Endodermal cell (in vitro differentiated cells): ENCODE data around the gene NDUFV1. TPM values are rescaled to one million over a fixed set of nuclear protein-coding genes. Genes with fewer than 3 reads are reported as not detected.

ENCODE experiments used
- DNase-seq: peaks from one replicate; pipeline ENCODE4 v3.0.0-alpha.2; 2017
- H3K27ac ChIP-seq: 2 replicates; pipeline ENCODE4 v1.5.1; 2013; ENCODE audit warnings: mild to moderate bottlenecking, low read depth, low read length, moderate library complexity
- H3K27me3 ChIP-seq: 2 replicates; pipeline ENCODE4 v1.6.1; 2013; ENCODE audit warnings: mild to moderate bottlenecking, low read length, moderate library complexity; ENCODE audit not compliant: insufficient read depth, control insufficient read depth, poor library complexity, severe bottlenecking
- H3K36me3 ChIP-seq: 2 replicates; pipeline ENCODE4 v1.7.0; 2013; ENCODE audit warnings: mild to moderate bottlenecking, low read length, moderate library complexity; ENCODE audit not compliant: control insufficient read depth, insufficient read depth
- H3K4me1 ChIP-seq: one replicate; pipeline ENCODE4 v1.7.0; 2013; ENCODE audit warnings: low read length; ENCODE audit not compliant: control insufficient read depth, insufficient read depth
- H3K4me3 ChIP-seq: 2 replicates; pipeline ENCODE4 v1.5.1; 2013; ENCODE audit warnings: mild to moderate bottlenecking, low read length, moderate library complexity
- H3K9ac ChIP-seq: 2 replicates; pipeline ENCODE4 v1.6.1; 2013; ENCODE audit warnings: mild to moderate bottlenecking, low read length, moderate library complexity; ENCODE audit not compliant: poor library complexity, severe bottlenecking; ENCODE audit errors: extremely low read depth
- H3K9me3 ChIP-seq: 2 replicates; pipeline ENCODE4 v1.6.1; 2013; ENCODE audit warnings: mild to moderate bottlenecking, low read length, moderate library complexity; ENCODE audit not compliant: control insufficient read depth
- H3K27ac Mint-ChIP-seq: 2 replicates; pipeline ENCODE4 v1.8.0; 2020; ENCODE audit warnings: mixed read lengths
- H3K27me3 Mint-ChIP-seq: 2 replicates; pipeline ENCODE4 v1.8.0; 2021; ENCODE audit warnings: mild to moderate bottlenecking, mixed read lengths; ENCODE audit not compliant: insufficient read depth
- H3K36me3 Mint-ChIP-seq: 2 replicates; pipeline ENCODE4 v1.8.0; 2020; ENCODE audit warnings: low read depth, mixed read lengths
- H3K4me1 Mint-ChIP-seq: 2 replicates; pipeline ENCODE4 v1.8.0; 2020; ENCODE audit warnings: mixed read lengths
- H3K4me3 Mint-ChIP-seq: 2 replicates; pipeline ENCODE4 v1.8.0; 2020; ENCODE audit warnings: mild to moderate bottlenecking, moderate library complexity, mixed read lengths
- H3K9me3 Mint-ChIP-seq: 2 replicates; pipeline ENCODE4 v1.8.0; 2020; ENCODE audit warnings: mild to moderate bottlenecking, mixed read lengths
- CTCF ChIP-seq: fragments of 200-600 bp; sonication (generic); conservative IDR thresholded peaks from 2 replicates; pipeline ENCODE4 v1.5.0; 2021; ENCODE audit warnings: antibody characterized with exemption, mild to moderate bottlenecking
- WGBS, 2 experiments: methylation state at CpG; one replicate each; pipeline versions ENCODE4 v1.1.5 to v1.1.7; 2013; ENCODE audit warnings: missing lambda C conversion rate in 2 of 2, mixed read lengths in 1 of 2; ENCODE audit not compliant: insufficient coverage in 1 of 2, insufficient read length in 1 of 2; 5-methylcytosine and 5-hydroxymethylcytosine counted together
- total RNA-seq, 2 donors: library from RNA; stranded (reverse); fragmentation: NEBNext Ultra II Directional in 1 of 2; extraction: Animal tissue kit (Norgen Biotek cat#: 25700) in 1 of 2; gene quantifications; 2 replicates in 1 of 2; 3 replicates in 1 of 2; pipeline ENCODE4 v1.2.1, GENCODE V29; 2021

Gene NDUFV1
- total RNA-seq, 2 donors from 2014 or later = 135 to 160 TPM

GRCh38 chr11:67584881-67585873, 21.6 kb upstream of the NDUFV1 start:
- 86 to 92% methylated on average over 12 to 21 of the region's 21 CpGs for WGBS, 2 experiments
- no peak overlapping the region for H3K27ac ChIP-seq
- H3K4me3 Mint-ChIP-seq = peak overlapping the region; percentile 86

GRCh38 chr11:67585911-67586310, 20.8 kb upstream of the NDUFV1 start:
- no peak for TF ChIP-seq CTCF
- 89 to 100% methylated on average over 1 to 4 of the region's 4 CpGs for WGBS, 2 experiments
- DNase-seq = no peak
- peak overlapping the region; percentile 92 for H3K4me3 ChIP-seq
- H3K4me3 Mint-ChIP-seq = peak overlapping the region; percentile 86
- no peaks in the 10 kb centered on the region for H3K27me3 ChIP-seq
- H3K4me1 Mint-ChIP-seq = peaks cover 36% of the 10 kb centered on the region
- H3K36me3 Mint-ChIP-seq = peaks cover 49% of the 10 kb centered on the region
- no peaks in the 10 kb centered on the region for H3K27me3 Mint-ChIP-seq
- no peak overlapping the region for H3K9ac ChIP-seq
- no peak overlapping the region for H3K27ac ChIP-seq
- no peaks in the 10 kb centered on the region for H3K4me1 ChIP-seq
- peaks cover 3% of the 10 kb centered on the region for H3K9me3 Mint-ChIP-seq
- no peaks in the 10 kb centered on the region for H3K9me3 ChIP-seq
- H3K36me3 ChIP-seq = peaks cover 40% of the 10 kb centered on the region
- H3K27ac Mint-ChIP-seq = peak overlapping the region; percentile 92

More at GRCh38 chr11:67584881-67585873, 21.6 kb upstream of the NDUFV1 start:
- peak; percentile 22 for TF ChIP-seq CTCF
- Mint-ChIP-seq H3K4me1 (peaks cover 41% of the 10 kb centered on the region), H3K9me3 (peaks cover 3% of the 10 kb centered on the region), H3K27me3 (no peaks in the 10 kb centered on the region), H3K27ac (peak overlapping the region; percentile 92), H3K36me3 (peaks cover 49% of the 10 kb centered on the region)
- H3K4me3 ChIP-seq = peak overlapping the region; percentile 92
- H3K9ac ChIP-seq = peak overlapping the region; percentile 92
- H3K36me3 ChIP-seq = peaks cover 40% of the 10 kb centered on the region
- H3K9me3 ChIP-seq = no peaks in the 10 kb centered on the region
- DNase-seq = no peak
- no peaks in the 10 kb centered on the region for H3K27me3 ChIP-seq
- H3K4me1 ChIP-seq = no peaks in the 10 kb centered on the region

- Histone ChIP-seq H3K36me3 (peaks cover 40% of the 10 kb centered on the region), H3K27ac (no peak overlapping the region), H3K4me1 (no peaks in the 10 kb centered on the region), H3K9ac (no peak overlapping the region), H3K27me3 (no peaks in the 10 kb centered on the region), H3K4me3 (peak overlapping the region; percentile 92), H3K9me3 (no peaks in the 10 kb centered on the region)
- Mint-ChIP-seq H3K9me3 (peaks cover 3% of the 10 kb centered on the region), H3K4me3 (peak overlapping the region; percentile 86), H3K27me3 (no peaks in the 10 kb centered on the region), H3K27ac (no peak overlapping the region), H3K4me1 (peaks cover 28% of the 10 kb centered on the region), H3K36me3 (peaks cover 49% of the 10 kb centered on the region)
- DNase-seq = no peak
- TF ChIP-seq CTCF = no peak
- WGBS, 2 experiments = 95 to 100% methylated on average over 4 to 5 of the region's 5 CpGs
Observed at GRCh38 chr11:67586568-67587250, 20.0 kb upstream of the NDUFV1 start.
